Neuronal stem cell (in vitro differentiated cells): ENCODE results near the gene GLI3.

Experiments used
- DNase-seq: peaks from one replicate; pipeline ENCODE4 v3.0.0-alpha.2; 2013; ENCODE audit warnings: low spot score
- H2AFZ ChIP-seq: one replicate; pipeline ENCODE4 v1.6.1; 2013; ENCODE audit warnings: mild to moderate bottlenecking, low read length, inconsistent platforms
- H2AK5ac ChIP-seq: 2 replicates; pipeline ENCODE4 v1.6.1; 2013; ENCODE audit warnings: low read depth, mild to moderate bottlenecking, inconsistent platforms, low read length, moderate library complexity, mixed read lengths
- H2BK120ac ChIP-seq: 2 replicates; pipeline ENCODE4 v1.6.1; 2013; ENCODE audit warnings: low read depth, mild to moderate bottlenecking, inconsistent platforms, low read length, moderate library complexity, mixed read lengths
- H2BK12ac ChIP-seq: one replicate; pipeline ENCODE4 v1.6.1; 2013; ENCODE audit warnings: low read length, inconsistent platforms
- H2BK15ac ChIP-seq: 2 replicates; pipeline ENCODE4 v1.6.1; 2013; ENCODE audit warnings: mild to moderate bottlenecking, low read length, inconsistent platforms, mixed read lengths
- H2BK5ac ChIP-seq: one replicate; pipeline ENCODE4 v1.6.1; 2013; ENCODE audit warnings: inconsistent platforms, mild to moderate bottlenecking, low read length, moderate library complexity
- H3K14ac ChIP-seq: one replicate; pipeline ENCODE4 v1.6.1; 2013; ENCODE audit warnings: low read length, inconsistent platforms
- H3K18ac ChIP-seq: 2 replicates; pipeline ENCODE4 v1.6.1; 2013; ENCODE audit warnings: low read length, inconsistent platforms
- H3K23ac ChIP-seq: 2 replicates; pipeline ENCODE4 v1.6.1; 2013; ENCODE audit warnings: low read depth, mild to moderate bottlenecking, mixed read lengths, low read length, inconsistent platforms; ENCODE audit not compliant: poor library complexity
- H3K27ac ChIP-seq: replicated peaks from 3 replicates; pipeline ENCODE4 v1.5.1; 2013; ENCODE audit warnings: low read length, inconsistent platforms
- H3K27me3 ChIP-seq, 3 experiments: 2 replicates each; pipeline ENCODE4 v1.6.1; 2013; ENCODE audit warnings: low read length in 3 of 3, mild to moderate bottlenecking in 2 of 3, inconsistent platforms in 1 of 3, low read depth in 1 of 3, mixed read lengths in 1 of 3, moderate library complexity in 1 of 3; ENCODE audit not compliant: control insufficient read depth in 3 of 3, insufficient read depth in 3 of 3
- H3K36me3 ChIP-seq, 2 donors: replicated peaks in 1 of 2; 2 replicates each; pipeline ENCODE4 v1.6.1; 2013; ENCODE audit warnings: low read length in 2 of 2; ENCODE audit not compliant: control insufficient read depth in 2 of 2, insufficient read depth in 2 of 2
- H3K4ac ChIP-seq: 2 replicates; pipeline ENCODE4 v1.6.1; 2013; ENCODE audit warnings: inconsistent platforms, mild to moderate bottlenecking, low read length, moderate library complexity
- H3K4me1 ChIP-seq, 2 donors: 1 replicate in 1 of 2; 2 replicates in 1 of 2; pipeline ENCODE4 v1.6.1; 2013; ENCODE audit warnings: low read length in 2 of 2, low read depth in 1 of 2; ENCODE audit not compliant: control insufficient read depth in 2 of 2, insufficient read depth in 1 of 2
- H3K4me2 ChIP-seq: one replicate; pipeline ENCODE4 v1.6.1; 2013; ENCODE audit warnings: mild to moderate bottlenecking, low read length, inconsistent platforms; ENCODE audit not compliant: insufficient read depth, poor library complexity, severe bottlenecking
- H3K4me3 ChIP-seq, 2 donors: 2 replicates each; pipeline ENCODE4 v1.5.1; 2013; ENCODE audit warnings: low read length in 2 of 2, mild to moderate bottlenecking in 2 of 2, inconsistent platforms in 1 of 2, moderate library complexity in 1 of 2
- H3K79me1 ChIP-seq: one replicate; pipeline ENCODE4 v1.6.1; 2013; ENCODE audit warnings: low read depth, mild to moderate bottlenecking, inconsistent platforms, low read length, moderate library complexity
- H3K9ac ChIP-seq: one replicate; pipeline ENCODE4 v1.6.1; 2013; ENCODE audit warnings: mild to moderate bottlenecking, low read depth, low read length, inconsistent platforms; ENCODE audit not compliant: poor library complexity
- H3K9me3 ChIP-seq, 2 donors: replicated peaks in 1 of 2; 2 replicates each; pipeline versions ENCODE3 to v1.6.1; 2013; ENCODE audit warnings: low read length in 2 of 2, mild to moderate bottlenecking in 2 of 2, inconsistent platforms in 1 of 2, low read depth in 1 of 2, mixed read lengths in 1 of 2, moderate library complexity in 1 of 2; ENCODE audit not compliant: control insufficient read depth in 2 of 2, insufficient read depth in 1 of 2
- H4K8ac ChIP-seq: one replicate; pipeline ENCODE4 v1.6.1; 2013; ENCODE audit warnings: low read depth, mild to moderate bottlenecking, inconsistent platforms, low read length, moderate library complexity
- H4K91ac ChIP-seq: one replicate; pipeline ENCODE4 v1.6.1; 2013; ENCODE audit warnings: low read length, low read depth, mild to moderate bottlenecking, inconsistent platforms; ENCODE audit not compliant: poor library complexity
- WGBS, 2 donors: extraction: QIAGEN DNeasy Blood & Tissue Kit; methylation state at CpG; one replicate each; pipeline ENCODE4 v1.1.7; 2013; ENCODE audit warnings: missing lambda C conversion rate in 2 of 2, mixed read lengths in 1 of 2; ENCODE audit not compliant: insufficient read length in 2 of 2, insufficient replicate concordance in 1 of 2; ENCODE audit errors: extremely low coverage in 2 of 2; 5-methylcytosine and 5-hydroxymethylcytosine counted together

GLI3 gene

DNA sequence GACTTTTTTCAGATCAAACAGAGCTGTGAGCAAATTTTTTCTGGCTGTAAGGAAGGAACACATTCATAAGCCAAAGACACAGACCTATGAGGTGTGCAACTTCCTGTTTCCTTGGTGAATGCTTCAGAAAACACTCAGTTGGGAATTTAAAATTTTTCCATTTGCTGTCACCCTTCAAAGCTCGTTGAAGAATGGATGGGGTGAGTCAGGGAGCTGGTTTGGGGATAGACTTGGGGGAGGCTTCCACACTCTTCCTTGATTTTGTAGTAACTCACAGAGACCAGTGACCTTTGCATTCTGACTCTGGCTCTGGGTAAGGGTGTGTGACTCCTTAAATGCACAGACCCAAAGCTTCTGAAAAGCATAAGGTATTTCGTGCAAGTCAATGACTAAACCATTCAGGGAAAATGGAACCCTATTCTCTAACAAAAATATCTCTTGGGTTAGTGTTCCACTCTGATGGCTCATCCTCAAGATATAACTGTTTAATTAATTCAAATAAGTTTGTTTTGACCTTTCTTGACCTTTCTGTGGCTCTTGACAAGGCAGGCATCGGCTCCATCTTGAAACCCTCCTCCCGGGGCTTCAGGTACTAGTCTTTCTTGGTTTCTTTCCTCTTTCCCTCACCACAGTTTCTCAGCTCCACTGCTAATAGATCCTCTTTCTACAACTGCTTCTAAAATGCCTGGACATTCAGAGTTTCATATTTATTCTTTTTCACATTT, 306.3 kb downstream of the GLI3 start:
- no peak overlapping the region for H3K4me3 ChIP-seq
- no peak overlapping the region for H3K18ac ChIP-seq
- no peaks in the 10 kb centered on the region for H3K79me1 ChIP-seq
- H3K36me3 ChIP-seq: no peaks in the 10 kb centered on the region
- no peak overlapping the region for H3K4ac ChIP-seq
- no peak overlapping the region for H2AFZ ChIP-seq
- no peaks in the 10 kb centered on the region for H3K27me3 ChIP-seq
- no peak overlapping the region for H2AK5ac ChIP-seq
- H2BK12ac ChIP-seq: no peak overlapping the region
- no peak for DNase-seq
- H3K9me3 ChIP-seq: no peaks in the 10 kb centered on the region
- no peak overlapping the region for H3K14ac ChIP-seq
- H4K8ac ChIP-seq: no peak overlapping the region
- no CpG with 5 or more reads among the region's 4 CpGs for WGBS, 2 donors
- no peak overlapping the region for H3K9ac ChIP-seq
- no peak overlapping the region for H2BK15ac ChIP-seq
- no peak overlapping the region for H4K91ac ChIP-seq
- H3K4me2 ChIP-seq: no peak overlapping the region
- H3K27ac ChIP-seq: no peak overlapping the region
- no peak overlapping the region for H2BK120ac ChIP-seq
- no peak overlapping the region for H2BK5ac ChIP-seq
- peaks cover 0 to 2% of the 10 kb centered on the region in 2 donors for H3K4me1 ChIP-seq
- no peak overlapping the region for H3K23ac ChIP-seq

DNA sequence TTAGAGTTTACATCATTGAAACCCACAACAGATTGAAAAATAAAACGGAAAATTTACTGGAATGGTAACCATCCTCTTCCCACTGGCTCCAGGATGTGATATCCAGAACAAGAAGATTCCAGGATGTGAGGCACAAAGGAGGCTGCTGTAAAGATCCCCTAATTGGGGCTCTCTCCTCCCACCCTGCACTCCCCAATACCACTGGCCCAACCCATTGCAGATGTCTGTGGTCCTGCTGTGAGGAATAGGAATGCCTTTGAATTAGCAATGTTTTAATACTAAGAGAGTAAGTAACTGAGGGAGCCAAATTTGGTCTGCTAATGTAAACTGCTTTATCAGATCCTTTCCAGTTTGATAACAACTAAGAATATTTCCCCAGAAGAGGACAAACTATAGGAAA, 308.2 kb downstream of the GLI3 start:
- no CpG with 5 or more reads among the region's 1 CpG for WGBS, 2 donors

DNA sequence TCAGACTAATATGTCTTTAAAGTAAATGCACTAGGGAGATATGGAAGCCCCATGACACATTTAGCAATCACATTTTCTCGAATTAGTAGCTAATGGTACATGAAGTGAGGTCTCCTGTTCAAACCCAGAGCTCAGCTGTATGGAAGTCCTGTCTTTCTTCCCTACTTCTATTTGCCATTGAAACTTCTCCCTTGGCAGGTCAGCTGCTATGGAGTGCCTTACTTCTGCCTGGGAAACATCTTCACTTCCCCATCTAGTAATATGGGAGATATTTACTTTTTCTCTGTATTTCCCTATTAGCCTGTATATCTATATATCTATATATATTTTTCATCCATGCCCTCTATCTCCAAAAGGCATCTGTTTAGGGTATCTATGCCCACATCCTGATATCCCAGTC, 308.8 kb downstream of the GLI3 start:
- H2BK15ac ChIP-seq: no peak overlapping the region
- no peak overlapping the region for H2BK5ac ChIP-seq
- no peak overlapping the region for H2AFZ ChIP-seq
- H3K9me3 ChIP-seq: no peaks in the 10 kb centered on the region
- no peak overlapping the region for H2BK12ac ChIP-seq
- H3K23ac ChIP-seq: no peak overlapping the region
- no peak overlapping the region for H3K4me2 ChIP-seq
- H3K27ac ChIP-seq: no peak overlapping the region
- no peak overlapping the region for H2AK5ac ChIP-seq
- H3K4ac ChIP-seq: no peak overlapping the region
- no peak overlapping the region for H3K4me3 ChIP-seq
- H4K8ac ChIP-seq: no peak overlapping the region
- no peak for DNase-seq
- no CpG with 5 or more reads among the region's 1 CpG for WGBS, 2 donors
- no peak overlapping the region for H2BK120ac ChIP-seq
- H3K36me3 ChIP-seq: no peaks in the 10 kb centered on the region
- no peak overlapping the region for H4K91ac ChIP-seq
- H3K9ac ChIP-seq: no peak overlapping the region
- no peak overlapping the region for H3K18ac ChIP-seq
- H3K79me1 ChIP-seq: no peaks in the 10 kb centered on the region
- H3K14ac ChIP-seq: no peak overlapping the region
- H3K4me1 ChIP-seq: peaks cover 0 to 2% of the 10 kb centered on the region in 2 donors
- H3K27me3 ChIP-seq: no peaks in the 10 kb centered on the region

More for the DNA sequence above, 308.2 kb downstream of the GLI3 start:
- H3K9ac ChIP-seq: no peak overlapping the region
- no peak overlapping the region for H3K4me2 ChIP-seq
- H3K23ac ChIP-seq: no peak overlapping the region
- H2BK15ac ChIP-seq: no peak overlapping the region
- H4K91ac ChIP-seq: no peak overlapping the region
- no peak overlapping the region for H3K14ac ChIP-seq
- H3K27me3 ChIP-seq: no peaks in the 10 kb centered on the region
- H3K4me3 ChIP-seq: no peak overlapping the region
- no peak for DNase-seq
- H3K4me1 ChIP-seq: peaks cover 0 to 2% of the 10 kb centered on the region in 2 donors
- no peak overlapping the region for H3K27ac ChIP-seq
- H3K9me3 ChIP-seq: no peaks in the 10 kb centered on the region
- no peaks in the 10 kb centered on the region for H3K36me3 ChIP-seq
- H2BK5ac ChIP-seq: no peak overlapping the region
- H2AK5ac ChIP-seq: no peak overlapping the region
- H4K8ac ChIP-seq: no peak overlapping the region
- H3K4ac ChIP-seq: no peak overlapping the region
- no peak overlapping the region for H2AFZ ChIP-seq
- H3K79me1 ChIP-seq: no peaks in the 10 kb centered on the region
- H3K18ac ChIP-seq: no peak overlapping the region
- H2BK120ac ChIP-seq: no peak overlapping the region
- no peak overlapping the region for H2BK12ac ChIP-seq

DNA sequence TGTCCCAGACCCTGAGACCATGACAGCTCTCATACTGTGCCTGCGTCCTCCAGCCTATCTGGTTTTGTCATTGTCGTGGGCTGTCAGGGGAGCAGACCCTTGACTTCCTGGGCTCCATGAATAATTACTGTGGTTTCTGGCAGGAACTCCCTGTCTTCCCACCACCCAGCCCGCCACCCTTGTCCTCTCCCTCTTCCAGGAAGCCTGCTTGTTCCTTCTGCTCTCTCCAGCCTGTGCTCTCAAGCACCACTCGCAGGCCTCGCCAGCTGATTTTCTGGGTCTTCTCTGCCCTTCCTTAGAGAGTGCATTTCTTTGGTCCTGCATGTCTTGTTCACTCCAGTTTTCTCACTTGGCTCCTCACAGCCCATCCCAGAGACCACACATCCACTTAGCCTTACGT, 309.6 kb downstream of the GLI3 start:
- Histone ChIP-seq H3K27me3 (no peaks in the 10 kb centered on the region), H3K18ac (peak overlapping the region; percentile 1), H2AFZ (peak overlapping the region; percentile 18), H3K36me3 (no peaks in the 10 kb centered on the region), H3K4ac (no peak overlapping the region), H4K8ac (no peak overlapping the region), H2BK5ac (no peak overlapping the region), H3K27ac (no peak overlapping the region), H2BK120ac (no peak overlapping the region), H3K14ac (no peak overlapping the region), H3K4me3 (no peak overlapping the region), H4K91ac (no peak overlapping the region), H2AK5ac (no peak overlapping the region), H3K4me2 (no peak overlapping the region), H2BK15ac (no peak overlapping the region), H2BK12ac (no peak overlapping the region), H3K23ac (no peak overlapping the region), H3K9me3 (no peaks in the 10 kb centered on the region), H3K9ac (no peak overlapping the region), H3K4me1 (peaks cover 0 to 2% of the 10 kb centered on the region in 2 donors), H3K79me1 (no peaks in the 10 kb centered on the region)
- DNase-seq: no peak
- WGBS, 2 donors: no CpG with 5 or more reads among the region's 6 CpGs
